SK-N-SH treated with all-trans-retinoic acid at 6 μM for 48 hours (cell line): ENCODE measurements around the gene TAX1BP1.

Source experiments
- ATAC-seq: fragments of 200-7000 bp; cut with Tn5 transposase; 3 replicates; pipeline ENCODE4 v1.9.1; 2020; ENCODE audit warnings: mild to moderate bottlenecking, moderate library complexity
- ARNTL ChIP-seq: fragments of 450-650 bp; formaldehyde crosslinking; IDR thresholded peaks from 2 replicates; pipeline ENCODE4 v1.5.0; 2020; ENCODE audit warnings: low read depth, mild to moderate bottlenecking, moderate library complexity, borderline replicate concordance
- BACH2 ChIP-seq: fragments of 250-450 bp; sonication (Bioruptor Pico); IDR thresholded peaks from 2 replicates; pipeline ENCODE4 v1.9.0; 2021; ENCODE audit warnings: mild to moderate bottlenecking, borderline replicate concordance
- CSDC2 ChIP-seq: fragments of 250-450 bp; sonication (Bioruptor Pico); IDR thresholded peaks from 2 replicates; pipeline ENCODE4 v1.5.0; 2020; ENCODE audit warnings: mild to moderate bottlenecking, moderate library complexity
- CSRNP3 ChIP-seq: fragments of 250-450 bp; sonication (Bioruptor Pico); IDR thresholded peaks from 2 replicates; pipeline ENCODE4 v1.5.1; 2021; ENCODE audit warnings: mild to moderate bottlenecking, moderate library complexity
- ESRRG ChIP-seq: fragments of 250-450 bp; sonication (Bioruptor Pico); IDR thresholded peaks from 2 replicates; pipeline ENCODE4 v1.6.1; 2021; ENCODE audit warnings: mild to moderate bottlenecking
- GLIS3 ChIP-seq: fragments of 250-450 bp; sonication (Bioruptor Pico); IDR thresholded peaks from 2 replicates; pipeline ENCODE4 v1.5.0; 2020; ENCODE audit warnings: mild to moderate bottlenecking, moderate library complexity
- ISL1 ChIP-seq: fragments of 250-450 bp; sonication (Bioruptor Pico); IDR thresholded peaks from 2 replicates; pipeline ENCODE4 v2.1.2; 2022; ENCODE audit warnings: mild to moderate bottlenecking, moderate library complexity
- OSR1 ChIP-seq: fragments of 250-450 bp; sonication (Bioruptor Pico); IDR thresholded peaks from 2 replicates; pipeline ENCODE4 v1.8.0; 2022; ENCODE audit warnings: moderate library complexity, mild to moderate bottlenecking, inconsistent platforms
- POU6F1 ChIP-seq: fragments of 250-450 bp; sonication (Bioruptor Pico); IDR thresholded peaks from 2 replicates; pipeline ENCODE4 v1.8.0; 2021; ENCODE audit warnings: low read depth, mild to moderate bottlenecking, moderate library complexity, borderline replicate concordance
- PPARA ChIP-seq: fragments of 250-450 bp; sonication (Bioruptor Pico); IDR thresholded peaks from 2 replicates; pipeline ENCODE4 v1.5.0; 2020; ENCODE audit warnings: mild to moderate bottlenecking, borderline replicate concordance
- RARB ChIP-seq: fragments of 250-450 bp; sonication (Bioruptor Pico); IDR thresholded peaks from 2 replicates; pipeline ENCODE4 v1.8.0; 2021; ENCODE audit warnings: mild to moderate bottlenecking, moderate library complexity
- SNAI2 ChIP-seq: fragments of 250-450 bp; sonication (Bioruptor Pico); IDR thresholded peaks from 2 replicates; pipeline ENCODE4 v1.5.0; 2020; ENCODE audit warnings: mild to moderate bottlenecking, moderate library complexity
- TCF4 ChIP-seq: fragments of 250-450 bp; sonication (Bioruptor Pico); IDR thresholded peaks from 2 replicates; pipeline ENCODE4 v1.8.0; 2021; ENCODE audit warnings: mild to moderate bottlenecking, moderate library complexity, borderline replicate concordance
- TOX ChIP-seq: fragments of 250-450 bp; sonication (Bioruptor Pico); IDR thresholded peaks from 2 replicates; pipeline ENCODE4 v1.8.0; 2021; ENCODE audit warnings: mild to moderate bottlenecking, moderate library complexity, borderline replicate concordance
- ZC3H10 ChIP-seq: fragments of 250-450 bp; sonication (Bioruptor Pico); IDR thresholded peaks from 2 replicates; pipeline ENCODE4 v1.5.1; 2021; ENCODE audit warnings: mild to moderate bottlenecking, moderate library complexity
- ZFP3 ChIP-seq: fragments of 250-450 bp; sonication (Bioruptor Pico); IDR thresholded peaks from 2 replicates; pipeline ENCODE4 v1.5.0; 2020; ENCODE audit warnings: mild to moderate bottlenecking, moderate library complexity
- ZFP30 ChIP-seq: fragments of 450-650 bp; formaldehyde crosslinking; IDR thresholded peaks from 2 replicates; pipeline ENCODE4 v1.5.0; 2022; ENCODE audit warnings: mild to moderate bottlenecking, moderate library complexity
- ZNF565 ChIP-seq: fragments of 450-650 bp; formaldehyde crosslinking; conservative IDR thresholded peaks from 2 replicates; pipeline ENCODE4 v1.5.0; 2020; ENCODE audit warnings: low read depth, mild to moderate bottlenecking, moderate library complexity
- ZNF8 ChIP-seq: fragments of 450-650 bp; formaldehyde crosslinking; IDR thresholded peaks from 2 replicates; pipeline ENCODE4 v1.5.0; 2020; ENCODE audit warnings: mild to moderate bottlenecking, moderate library complexity
- TF ChIP-seq, protein P1 (sequence below): fragments of 250-450 bp; sonication (Bioruptor Pico); IDR thresholded peaks from 2 replicates; pipeline ENCODE4 v1.8.0; 2020; ENCODE audit warnings: mild to moderate bottlenecking, moderate library complexity, borderline replicate concordance
- TF ChIP-seq, protein P2 (sequence below): fragments of 250-450 bp; sonication (Bioruptor Pico); IDR thresholded peaks from 2 replicates; pipeline ENCODE4 v1.5.0; 2020; ENCODE audit warnings: mild to moderate bottlenecking, moderate library complexity
- TF ChIP-seq, protein P3 (sequence below): fragments of 250-450 bp; sonication (Bioruptor Pico); IDR thresholded peaks from 2 replicates; pipeline ENCODE4 v1.5.1; 2020; ENCODE audit warnings: low read depth, mild to moderate bottlenecking, moderate library complexity

The TAX1BP1 gene

DNA sequence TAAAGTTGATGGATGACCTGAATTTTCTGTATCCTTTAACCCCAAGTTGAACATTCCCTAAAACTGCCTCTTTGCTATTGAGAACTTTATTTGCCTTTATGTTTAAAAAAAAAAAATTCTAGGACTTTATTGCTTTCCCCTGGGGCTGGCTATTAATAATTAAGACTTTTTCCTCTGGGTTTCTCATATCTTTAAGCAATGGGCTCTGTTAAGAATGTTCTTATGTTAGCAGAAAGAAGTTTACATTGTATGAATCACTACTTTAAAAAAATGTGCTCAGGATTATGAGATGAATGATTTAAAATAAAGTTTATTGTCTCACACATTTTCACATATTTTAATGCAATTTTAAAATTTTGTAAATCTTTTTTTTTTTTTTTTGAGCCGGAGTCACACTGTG is 19.5 kb downstream of the TAX1BP1 start:
- ATAC-seq = no peak
- TF ChIP-seq, protein P1, sequence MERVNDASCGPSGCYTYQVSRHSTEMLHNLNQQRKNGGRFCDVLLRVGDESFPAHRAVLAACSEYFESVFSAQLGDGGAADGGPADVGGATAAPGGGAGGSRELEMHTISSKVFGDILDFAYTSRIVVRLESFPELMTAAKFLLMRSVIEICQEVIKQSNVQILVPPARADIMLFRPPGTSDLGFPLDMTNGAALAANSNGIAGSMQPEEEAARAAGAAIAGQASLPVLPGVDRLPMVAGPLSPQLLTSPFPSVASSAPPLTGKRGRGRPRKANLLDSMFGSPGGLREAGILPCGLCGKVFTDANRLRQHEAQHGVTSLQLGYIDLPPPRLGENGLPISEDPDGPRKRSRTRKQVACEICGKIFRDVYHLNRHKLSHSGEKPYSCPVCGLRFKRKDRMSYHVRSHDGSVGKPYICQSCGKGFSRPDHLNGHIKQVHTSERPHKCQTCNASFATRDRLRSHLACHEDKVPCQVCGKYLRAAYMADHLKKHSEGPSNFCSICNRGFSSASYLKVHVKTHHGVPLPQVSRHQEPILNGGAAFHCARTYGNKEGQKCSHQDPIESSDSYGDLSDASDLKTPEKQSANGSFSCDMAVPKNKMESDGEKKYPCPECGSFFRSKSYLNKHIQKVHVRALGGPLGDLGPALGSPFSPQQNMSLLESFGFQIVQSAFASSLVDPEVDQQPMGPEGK (CRISPR knock-in tag) = no peak
- no peak for TF ChIP-seq POU6F1
- TF ChIP-seq SNAI2 (CRISPR knock-in tag) = no peak
- TF ChIP-seq ARNTL (CRISPR knock-in tag) = no peak
- TF ChIP-seq, protein P2, sequence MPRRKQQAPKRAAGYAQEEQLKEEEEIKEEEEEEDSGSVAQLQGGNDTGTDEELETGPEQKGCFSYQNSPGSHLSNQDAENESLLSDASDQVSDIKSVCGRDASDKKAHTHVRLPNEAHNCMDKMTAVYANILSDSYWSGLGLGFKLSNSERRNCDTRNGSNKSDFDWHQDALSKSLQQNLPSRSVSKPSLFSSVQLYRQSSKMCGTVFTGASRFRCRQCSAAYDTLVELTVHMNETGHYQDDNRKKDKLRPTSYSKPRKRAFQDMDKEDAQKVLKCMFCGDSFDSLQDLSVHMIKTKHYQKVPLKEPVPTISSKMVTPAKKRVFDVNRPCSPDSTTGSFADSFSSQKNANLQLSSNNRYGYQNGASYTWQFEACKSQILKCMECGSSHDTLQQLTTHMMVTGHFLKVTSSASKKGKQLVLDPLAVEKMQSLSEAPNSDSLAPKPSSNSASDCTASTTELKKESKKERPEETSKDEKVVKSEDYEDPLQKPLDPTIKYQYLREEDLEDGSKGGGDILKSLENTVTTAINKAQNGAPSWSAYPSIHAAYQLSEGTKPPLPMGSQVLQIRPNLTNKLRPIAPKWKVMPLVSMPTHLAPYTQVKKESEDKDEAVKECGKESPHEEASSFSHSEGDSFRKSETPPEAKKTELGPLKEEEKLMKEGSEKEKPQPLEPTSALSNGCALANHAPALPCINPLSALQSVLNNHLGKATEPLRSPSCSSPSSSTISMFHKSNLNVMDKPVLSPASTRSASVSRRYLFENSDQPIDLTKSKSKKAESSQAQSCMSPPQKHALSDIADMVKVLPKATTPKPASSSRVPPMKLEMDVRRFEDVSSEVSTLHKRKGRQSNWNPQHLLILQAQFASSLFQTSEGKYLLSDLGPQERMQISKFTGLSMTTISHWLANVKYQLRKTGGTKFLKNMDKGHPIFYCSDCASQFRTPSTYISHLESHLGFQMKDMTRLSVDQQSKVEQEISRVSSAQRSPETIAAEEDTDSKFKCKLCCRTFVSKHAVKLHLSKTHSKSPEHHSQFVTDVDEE (CRISPR knock-in tag) = no peak
- TF ChIP-seq ZNF565 (CRISPR knock-in tag) = no peak
- no peak for TF ChIP-seq OSR1 (CRISPR knock-in tag)
- no peak for TF ChIP-seq CSDC2 (CRISPR knock-in tag)
- no peak for TF ChIP-seq ZNF8
- no peak for TF ChIP-seq CSRNP3 (CRISPR knock-in tag)
- TF ChIP-seq RARB (CRISPR knock-in tag) = no peak
- TF ChIP-seq TCF4 = no peak
- TF ChIP-seq, protein P3, sequence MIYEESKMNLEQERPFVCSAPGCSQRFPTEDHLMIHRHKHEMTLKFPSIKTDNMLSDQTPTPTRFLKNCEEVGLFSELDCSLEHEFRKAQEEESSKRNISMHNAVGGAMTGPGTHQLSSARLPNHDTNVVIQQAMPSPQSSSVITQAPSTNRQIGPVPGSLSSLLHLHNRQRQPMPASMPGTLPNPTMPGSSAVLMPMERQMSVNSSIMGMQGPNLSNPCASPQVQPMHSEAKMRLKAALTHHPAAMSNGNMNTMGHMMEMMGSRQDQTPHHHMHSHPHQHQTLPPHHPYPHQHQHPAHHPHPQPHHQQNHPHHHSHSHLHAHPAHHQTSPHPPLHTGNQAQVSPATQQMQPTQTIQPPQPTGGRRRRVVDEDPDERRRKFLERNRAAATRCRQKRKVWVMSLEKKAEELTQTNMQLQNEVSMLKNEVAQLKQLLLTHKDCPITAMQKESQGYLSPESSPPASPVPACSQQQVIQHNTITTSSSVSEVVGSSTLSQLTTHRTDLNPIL (CRISPR knock-in tag) = no peak
- TF ChIP-seq GLIS3 (CRISPR knock-in tag) = no peak
- no peak for TF ChIP-seq ZFP3 (CRISPR knock-in tag)
- TF ChIP-seq ZFP30 (CRISPR knock-in tag) = no peak
- no peak for TF ChIP-seq ESRRG (CRISPR knock-in tag)
- TF ChIP-seq ZC3H10 (CRISPR knock-in tag) = no peak
- TF ChIP-seq PPARA (CRISPR knock-in tag) = no peak
- TF ChIP-seq ISL1 (CRISPR knock-in tag) = no peak
- TF ChIP-seq, all 23 proteins: peak for 0

DNA sequence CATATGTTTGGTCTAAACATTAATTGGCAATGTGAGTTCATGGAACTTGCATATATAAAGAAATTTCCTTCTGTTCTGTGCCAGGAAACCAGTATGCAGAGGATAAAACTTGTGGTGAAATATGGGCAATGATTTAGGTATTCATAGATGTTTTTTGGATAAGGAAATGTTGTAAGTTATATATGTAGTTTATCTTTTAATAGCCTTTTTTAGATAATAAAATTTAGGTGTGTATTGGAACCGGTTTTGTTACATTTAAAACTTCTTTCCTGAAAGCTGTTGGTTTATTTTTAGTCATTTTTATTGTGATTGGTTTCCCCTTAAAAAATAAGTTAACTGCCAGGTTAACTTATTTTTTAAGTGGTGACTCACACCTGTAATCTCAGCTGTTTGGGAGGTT is 22.1 kb downstream of the TAX1BP1 start:
- TF ChIP-seq ZFP3 (CRISPR knock-in tag) (no peak), ZNF565 (CRISPR knock-in tag) (no peak), BACH2 (CRISPR knock-in tag) (no peak), ARNTL (CRISPR knock-in tag) (no peak), TOX (no peak)
- TF ChIP-seq, protein P3 (CRISPR knock-in tag) = no peak
- no peak for ATAC-seq
